ENCODE results near the gene NPHP3.
"Not testable (repeated sequence)": the region's sequence is repeated elsewhere in the genome, so short reads cannot be mapped to it uniquely, and the experiment has no call there.

The NPHP3 gene

DNA sequence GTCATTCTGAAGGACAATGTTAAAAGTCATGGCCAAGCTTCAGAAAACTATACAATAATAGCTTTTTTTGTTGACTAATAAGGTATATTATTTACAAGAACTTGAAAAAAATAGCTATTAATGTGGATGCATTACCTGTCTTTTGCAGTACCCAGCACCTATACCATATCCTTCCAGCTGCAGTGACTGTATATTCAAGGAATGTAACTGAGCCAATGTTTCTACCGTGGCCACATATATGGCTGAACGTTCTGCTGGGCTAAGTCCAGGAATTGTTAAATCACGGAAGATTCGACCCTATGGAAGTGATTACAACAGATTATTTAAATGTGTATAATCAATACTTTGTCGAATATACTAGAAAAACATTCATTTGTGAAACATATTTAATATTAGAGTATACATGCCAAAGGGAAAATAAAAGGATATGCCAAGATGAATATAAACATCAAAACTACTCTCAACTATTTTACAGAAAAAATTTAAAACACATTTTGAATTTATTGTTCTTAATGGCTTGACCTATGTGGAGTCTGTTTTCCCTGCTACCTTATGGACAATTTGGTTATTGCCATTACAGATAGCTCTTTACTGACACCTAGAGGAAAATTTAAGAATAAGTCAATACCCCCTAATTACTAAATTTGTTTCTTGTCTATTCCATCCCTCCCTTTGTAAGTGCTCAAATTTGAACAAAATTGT, 80.2 kb downstream of the NPHP3 start:
- no peak for DNase-seq

DNA sequence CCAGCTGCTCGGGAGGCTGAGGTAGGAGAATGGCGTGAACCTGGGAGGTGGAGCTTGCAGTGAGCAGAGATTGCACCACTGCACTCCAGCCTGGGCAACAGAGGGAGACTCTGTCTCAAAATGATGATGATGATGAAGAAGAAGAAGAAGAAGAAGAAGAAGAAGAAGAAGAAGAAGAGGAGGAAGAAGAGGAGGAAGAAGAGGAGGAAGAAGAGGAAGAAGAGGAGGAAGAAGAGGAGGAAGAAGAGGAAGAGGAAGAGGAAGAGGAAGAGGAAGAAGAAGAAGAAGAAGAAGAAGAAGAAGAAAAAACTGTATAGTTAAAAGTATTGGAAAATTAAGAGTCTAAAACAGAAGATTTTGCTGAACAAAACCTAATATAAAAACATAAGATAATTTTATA, 80.8 kb downstream of the NPHP3 start:
- not testable (repeated sequence) for DNase-seq

DNA sequence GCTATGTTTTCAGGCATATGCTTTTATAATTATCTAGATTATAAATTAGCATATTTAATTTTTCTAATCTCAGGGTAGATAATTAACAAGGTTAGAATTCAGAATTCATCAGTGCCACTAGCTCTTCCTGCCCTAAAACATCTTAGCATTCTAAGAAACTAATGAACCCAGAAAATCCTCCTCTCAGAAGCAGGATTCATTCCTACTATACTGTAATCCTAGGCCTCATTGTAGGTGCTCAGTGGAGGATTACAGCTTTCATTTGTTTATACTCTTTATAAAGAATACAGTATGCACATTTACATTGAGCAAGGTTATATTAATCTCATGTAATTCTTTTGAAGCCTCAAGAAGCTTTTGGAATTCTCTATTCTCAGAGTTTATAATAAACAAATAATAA, 83.5 kb downstream of the NPHP3 start:
- DNase-seq, result no peak

DNA sequence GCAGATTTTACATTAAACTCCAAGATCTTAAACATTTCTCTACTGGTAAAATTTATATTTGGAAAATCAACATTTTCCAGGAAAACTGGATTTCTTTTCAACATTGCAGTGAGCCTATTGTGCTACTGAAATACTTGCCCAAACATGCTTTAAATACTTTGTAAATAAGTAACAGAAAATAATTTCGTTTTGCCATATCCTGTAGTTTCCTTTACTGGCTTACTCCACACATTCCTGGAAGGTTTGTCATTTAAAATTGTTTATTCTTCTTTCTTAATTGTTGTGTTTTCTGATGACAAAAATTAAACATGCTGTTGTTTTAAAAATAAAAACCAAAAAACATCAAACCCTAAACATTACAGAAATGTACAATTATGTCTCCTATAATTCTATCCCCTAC, 84.6 kb downstream of the NPHP3 start:
- DNase-seq, result no peak

DNA sequence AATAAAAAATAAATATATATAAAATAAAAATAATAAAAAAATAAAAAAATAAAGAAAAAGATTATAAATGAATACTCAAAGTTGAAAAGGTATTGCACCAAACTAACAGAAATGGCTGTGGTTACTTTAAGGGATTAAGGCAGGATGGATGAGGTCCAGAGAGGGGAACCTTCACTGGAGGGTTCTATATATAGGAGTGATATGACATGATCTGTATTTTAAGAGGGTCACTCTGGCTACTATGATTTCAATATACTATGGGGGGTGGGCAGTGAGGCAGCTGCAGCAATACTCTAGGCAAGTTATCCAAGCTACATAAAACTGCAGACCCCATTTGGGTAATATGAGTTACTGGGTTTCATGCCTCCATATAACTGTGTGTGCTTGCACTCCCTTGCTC, 87.2 kb downstream of the NPHP3 start:
- no peak for DNase-seq

Data from activated CD4-positive, alpha-beta T cell treated with anti-CD3 and anti-CD28 coated beads for 48 hours (primary cell).